Uterus (tissue), 2 donors: Measurements from ENCODE around the gene LEKR1.

ENCODE experiments used
- CTCF ChIP-seq, 4 experiments: fragments of 200-600 bp in 2 of 4; fragments of 450-650 bp in 2 of 4; sonication (generic) in 2 of 4; IDR thresholded peaks; one replicate each; pipeline ENCODE4 v1.5.1; 2016 to 2019; ENCODE audit warnings: antibody characterized with exemption in 4 of 4, mild to moderate bottlenecking in 2 of 4, moderate library complexity in 1 of 4
- POLR2A ChIP-seq, 2 donors: fragments of 450-650 bp; IDR thresholded peaks; one replicate each; pipeline ENCODE4 v1.6.1; 2016; ENCODE audit warnings: antibody characterized with exemption in 2 of 2, mild to moderate bottlenecking in 1 of 2, moderate library complexity in 1 of 2

GRCh38 chr3:156847752-156848448 lies 21.7 kb downstream of the LEKR1 start:
- TF ChIP-seq POLR2A (IDR thresholded peaks at IDR 0.05) (no peak), CTCF (IDR thresholded peaks at IDR 0.05) (no peak)
